ENCODE measurements around the gene KIAA1671. TPM values are rescaled to one million over a fixed set of nuclear protein-coding genes. Genes with fewer than 3 reads are reported as not detected.

The KIAA1671 gene
- total RNA-seq, 4 donors from 2014 or later = 83.1 to 162 (median 105) TPM

DNA sequence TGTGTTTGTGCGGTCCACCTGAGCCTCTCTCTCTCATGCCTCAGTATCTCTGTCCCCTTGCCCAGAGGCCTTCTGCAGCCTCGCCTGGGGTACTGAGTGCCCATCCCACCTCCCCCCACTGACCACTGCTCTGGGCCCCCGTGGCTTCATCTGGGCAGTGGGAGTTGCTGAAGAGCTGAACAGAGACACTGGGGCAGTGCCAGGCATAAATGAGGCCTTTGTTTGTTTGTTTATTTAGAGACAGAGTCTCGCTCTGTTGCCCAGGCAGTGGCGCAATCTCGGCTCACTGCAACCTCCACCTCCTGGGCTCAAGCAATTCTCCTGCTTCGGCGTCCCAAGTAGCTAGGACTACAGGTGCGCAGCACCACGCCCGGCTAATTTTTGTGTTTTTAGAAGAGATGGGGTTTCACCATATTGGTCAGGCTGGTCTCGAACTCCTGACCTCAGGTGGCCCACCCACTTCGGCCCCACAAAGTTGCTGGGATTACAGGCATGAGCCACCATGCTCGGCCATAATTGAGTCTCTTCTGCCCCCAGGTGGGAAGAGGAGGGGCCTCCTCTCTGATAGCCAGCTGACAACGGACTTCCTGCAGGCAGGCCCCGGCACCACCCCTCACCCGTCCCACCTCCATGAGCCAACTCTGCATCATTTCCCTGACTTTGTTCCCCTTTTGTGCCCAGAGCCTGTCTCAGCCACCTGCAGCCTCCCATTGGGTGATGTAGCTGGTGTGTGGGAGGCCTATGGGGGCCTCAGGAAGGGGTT is 256.4 kb downstream of the KIAA1671 start:
- no peak for DNase-seq
- no peaks in the 10 kb centered on the region for H3K36me3 ChIP-seq
- intact Hi-C loops (cut with DNase I; ENCODE audit: low total_unique reads) = no loop called here

DNA sequence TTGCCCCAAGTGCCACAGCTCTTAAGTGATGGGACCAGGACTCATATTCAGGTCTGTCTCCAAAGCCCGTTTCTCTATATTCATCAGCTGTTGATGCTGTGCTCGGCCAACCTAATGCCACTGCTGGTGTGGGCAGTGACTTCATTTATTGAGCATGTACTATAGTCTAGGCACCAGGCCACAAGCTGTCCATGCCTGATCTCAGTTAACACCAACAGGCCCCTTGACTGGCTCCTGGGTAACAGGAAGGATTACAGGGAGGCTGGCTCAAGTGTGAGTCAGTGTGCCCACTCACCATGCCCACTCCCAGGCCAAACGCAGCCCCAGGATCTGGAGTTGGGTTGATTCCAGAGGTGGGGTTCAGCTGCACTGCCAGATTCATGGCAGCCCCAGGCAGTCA is 258.3 kb downstream of the KIAA1671 start:
- no peaks in the 10 kb centered on the region for H3K36me3 ChIP-seq
- H3K4me3 ChIP-seq = no peak overlapping the region
- intact Hi-C loops (cut with DNase I; ENCODE audit: low total_unique reads) (no loop called here), in situ Hi-C loops (cut with MboI; ENCODE audit: low pct_ligation_motif_present in 1 of 4, low pct_unique_long_range_greater_than_20kb in 1 of 4, low sequenced_read_pairs in 3 of 4) (no loop called here)
- H3K27me3 ChIP-seq = no peaks in the 10 kb centered on the region
- no peak for DNase-seq
- no peaks in the 10 kb centered on the region for H3K4me1 ChIP-seq
- TF ChIP-seq, protein P1, sequence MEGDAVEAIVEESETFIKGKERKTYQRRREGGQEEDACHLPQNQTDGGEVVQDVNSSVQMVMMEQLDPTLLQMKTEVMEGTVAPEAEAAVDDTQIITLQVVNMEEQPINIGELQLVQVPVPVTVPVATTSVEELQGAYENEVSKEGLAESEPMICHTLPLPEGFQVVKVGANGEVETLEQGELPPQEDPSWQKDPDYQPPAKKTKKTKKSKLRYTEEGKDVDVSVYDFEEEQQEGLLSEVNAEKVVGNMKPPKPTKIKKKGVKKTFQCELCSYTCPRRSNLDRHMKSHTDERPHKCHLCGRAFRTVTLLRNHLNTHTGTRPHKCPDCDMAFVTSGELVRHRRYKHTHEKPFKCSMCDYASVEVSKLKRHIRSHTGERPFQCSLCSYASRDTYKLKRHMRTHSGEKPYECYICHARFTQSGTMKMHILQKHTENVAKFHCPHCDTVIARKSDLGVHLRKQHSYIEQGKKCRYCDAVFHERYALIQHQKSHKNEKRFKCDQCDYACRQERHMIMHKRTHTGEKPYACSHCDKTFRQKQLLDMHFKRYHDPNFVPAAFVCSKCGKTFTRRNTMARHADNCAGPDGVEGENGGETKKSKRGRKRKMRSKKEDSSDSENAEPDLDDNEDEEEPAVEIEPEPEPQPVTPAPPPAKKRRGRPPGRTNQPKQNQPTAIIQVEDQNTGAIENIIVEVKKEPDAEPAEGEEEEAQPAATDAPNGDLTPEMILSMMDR (IDR thresholded peaks at IDR 0.05) = no peak
- TF ChIP-seq POLR2AphosphoS5 (IDR thresholded peaks at IDR 0.05) (no peak), POLR2A (IDR thresholded peaks at IDR 0.05) (no peak), EP300 (IDR thresholded peaks at IDR 0.05; ENCODE audit: low read depth) (no peak)
- no peak overlapping the region for H3K27ac ChIP-seq
- 83% methylated on average over 3 of the region's 3 CpGs; no CpG with 5 or more reads in 1 of the 2 donors for WGBS, 2 donors (ENCODE audit: low coverage in 1 of 2)
- no peaks in the 10 kb centered on the region for H3K9me3 ChIP-seq

More for the DNA sequence above, 256.4 kb downstream of the KIAA1671 start:
- H3K9me3 ChIP-seq = no peaks in the 10 kb centered on the region
- H3K27me3 ChIP-seq = no peaks in the 10 kb centered on the region
- H3K27ac ChIP-seq = no peak overlapping the region
- TF ChIP-seq, protein P1 (IDR thresholded peaks at IDR 0.05) = no peak
- TF ChIP-seq POLR2AphosphoS5 (IDR thresholded peaks at IDR 0.05) (no peak), EP300 (IDR thresholded peaks at IDR 0.05; ENCODE audit: low read depth) (no peak), POLR2A (IDR thresholded peaks at IDR 0.05) (no peak)
- in situ Hi-C loops (cut with MboI; ENCODE audit: low pct_ligation_motif_present in 1 of 4, low pct_unique_long_range_greater_than_20kb in 1 of 4, low sequenced_read_pairs in 3 of 4) = no loop called here
- H3K4me3 ChIP-seq = no peak overlapping the region
- H3K4me1 ChIP-seq = no peaks in the 10 kb centered on the region
- 72 to 86% methylated on average over 3 to 16 of the region's 17 CpGs for WGBS, 2 donors (ENCODE audit: low coverage in 1 of 2)

DNA sequence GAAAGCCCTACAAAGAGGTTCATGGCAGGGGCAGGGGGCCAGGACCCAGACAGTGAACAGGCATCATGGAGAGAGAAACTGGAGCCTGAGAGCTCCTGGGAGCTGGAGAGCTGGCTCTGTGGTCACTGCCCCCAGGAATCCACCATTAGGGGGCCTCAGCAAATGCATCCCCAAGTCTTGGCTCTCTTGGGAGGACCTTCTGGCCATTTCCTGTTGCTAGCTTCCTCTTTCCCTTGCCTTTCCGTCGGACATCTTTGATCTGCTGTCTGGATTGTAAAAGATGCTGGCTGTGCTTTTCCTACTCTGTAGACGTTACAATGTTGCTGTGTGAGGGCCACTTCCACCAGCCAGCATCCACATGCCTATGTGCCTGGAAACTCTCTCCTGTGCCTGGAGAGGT is 259.8 kb downstream of the KIAA1671 start:
- H3K27ac ChIP-seq = no peak overlapping the region
- intact Hi-C loops (cut with DNase I; ENCODE audit: low total_unique reads) (no loop called here), in situ Hi-C loops (cut with MboI; ENCODE audit: low pct_ligation_motif_present in 1 of 4, low pct_unique_long_range_greater_than_20kb in 1 of 4, low sequenced_read_pairs in 3 of 4) (no loop called here)
- no peaks in the 10 kb centered on the region for H3K4me1 ChIP-seq
- H3K4me3 ChIP-seq = no peak overlapping the region
- DNase-seq = no peak
- no peaks in the 10 kb centered on the region for H3K27me3 ChIP-seq
- H3K36me3 ChIP-seq = no peaks in the 10 kb centered on the region
- TF ChIP-seq POLR2AphosphoS5 (IDR thresholded peaks at IDR 0.05) = no peak
- TF ChIP-seq EP300 (IDR thresholded peaks at IDR 0.05; ENCODE audit: low read depth) = no peak
- TF ChIP-seq POLR2A (IDR thresholded peaks at IDR 0.05) = no peak
- TF ChIP-seq, protein P1 (IDR thresholded peaks at IDR 0.05) = no peak
- WGBS, 2 donors (ENCODE audit: low coverage in 1 of 2) = 34 to 50% methylated on average over 2 to 3 of the region's 3 CpGs
- no peaks in the 10 kb centered on the region for H3K9me3 ChIP-seq

DNA sequence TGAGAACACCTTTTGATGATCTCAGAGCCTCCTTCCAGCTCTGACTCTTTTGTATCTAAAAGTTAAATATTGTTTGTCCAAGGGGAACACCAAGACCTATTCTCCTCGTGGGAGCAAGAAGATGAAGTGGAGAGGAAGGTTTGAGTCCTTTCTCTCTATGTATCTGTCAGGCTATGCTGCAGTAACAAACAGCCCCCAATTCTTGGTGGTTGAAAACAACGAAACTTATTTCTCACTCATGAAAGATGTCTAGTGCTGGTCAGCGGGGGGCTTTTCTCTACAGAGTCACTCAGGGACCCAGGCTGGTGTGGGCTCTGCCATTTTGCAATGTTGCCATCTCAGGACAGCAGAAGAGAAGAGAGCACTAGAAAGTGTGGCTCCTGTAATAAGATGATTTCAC is 260.7 kb downstream of the KIAA1671 start:
- no peak overlapping the region for H3K4me3 ChIP-seq
- H3K9me3 ChIP-seq = no peaks in the 10 kb centered on the region
- WGBS, 2 donors (ENCODE audit: low coverage in 1 of 2) = 67% methylated on average over 3 of the region's 3 CpGs; no CpG with 5 or more reads in 1 of the 2 donors
- intact Hi-C loops (cut with DNase I; ENCODE audit: low total_unique reads) (no loop called here), in situ Hi-C loops (cut with MboI; ENCODE audit: low pct_ligation_motif_present in 1 of 4, low pct_unique_long_range_greater_than_20kb in 1 of 4, low sequenced_read_pairs in 3 of 4) (no loop called here)
- H3K27me3 ChIP-seq = no peaks in the 10 kb centered on the region
- DNase-seq = no peak
- H3K4me1 ChIP-seq = no peaks in the 10 kb centered on the region
- TF ChIP-seq, protein P1 (IDR thresholded peaks at IDR 0.05) = no peak
- TF ChIP-seq POLR2A (IDR thresholded peaks at IDR 0.05) = no peak
- no peak for TF ChIP-seq POLR2AphosphoS5 (IDR thresholded peaks at IDR 0.05)
- no peak for TF ChIP-seq EP300 (IDR thresholded peaks at IDR 0.05; ENCODE audit: low read depth)
- H3K27ac ChIP-seq = no peak overlapping the region
- no peaks in the 10 kb centered on the region for H3K36me3 ChIP-seq

Data from transverse colon (tissue), 4 donors.